Activated effector memory CD4-positive, alpha-beta T cell treated with anti-CD3 and anti-CD28 coated beads, Interleukin-2, amount 50 U/mL, for 16 hours (primary cell): ENCODE data around the gene CCDC188.

Experiments used
- DNase-seq: peaks from one replicate; pipeline ENCODE4 v3.0.0-alpha.2; 2020

Gene CCDC188

GRCh38 chr22:20101638-20102037, 49.2 kb downstream of the CCDC188 start:
- DNase-seq, result no peak

DNA sequence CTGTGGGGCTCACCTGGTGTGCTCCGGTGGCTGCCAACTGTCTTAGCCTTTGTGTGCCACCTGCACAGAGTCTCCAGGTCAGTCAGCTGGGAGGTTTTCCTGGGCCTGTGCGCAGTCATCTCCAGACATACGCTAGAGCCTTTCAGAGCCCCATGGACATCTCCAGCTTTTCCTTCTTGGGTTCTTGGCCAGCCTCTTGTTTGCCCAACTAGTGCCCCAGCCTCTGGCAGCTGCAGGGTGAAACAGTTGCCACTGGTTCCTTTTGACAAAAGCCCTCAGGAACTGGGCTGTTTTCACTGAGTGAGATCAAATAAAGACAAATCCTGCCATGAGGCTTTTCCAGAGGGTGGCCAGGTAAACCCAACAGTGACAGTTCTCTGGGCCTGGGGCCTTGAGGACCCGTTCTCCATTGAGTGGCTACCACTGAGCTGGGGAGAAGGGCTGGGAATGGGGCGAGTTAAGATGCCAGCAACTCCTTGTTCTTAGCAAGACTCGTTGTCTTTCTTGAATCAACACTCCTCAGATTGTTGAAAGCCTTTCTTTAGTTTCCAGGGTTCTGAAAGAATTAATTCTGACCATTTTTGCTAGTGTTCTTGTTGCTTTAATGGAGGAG, 51.6 kb downstream of the CCDC188 start:
- DNase-seq, result no peak
